Caco-2 (cell line): ENCODE results near the gene SHLD1. TPM values are rescaled to one million over a fixed set of nuclear protein-coding genes. Genes with fewer than 3 reads are reported as not detected.

ENCODE experiments used
- BruUV-seq: library from RNA; stranded (reverse); fragments of 400-500 nt; replicated peaks from 2 replicates; lab custom pipeline; 2021; lab: Mats Ljungman, UMichigan
- CTCF ChIA-PET: fragments of 300-600 bp; sonication (Branson Sonifier 250); formaldehyde crosslinking; loops from one replicate; lab custom pipeline; 2022; ENCODE audit warnings: antibody characterized with exemption; lab: Charles Lee
- POLR2A ChIA-PET: fragments of 300-600 bp; sonication (Branson Sonifier 250); formaldehyde crosslinking; loops from one replicate; lab custom pipeline; 2022; ENCODE audit warnings: antibody characterized with exemption; lab: Charles Lee
- DNase-seq, 2 experiments: peaks; one replicate each; pipeline versions ENCODE4 v3.0.0 to v3.0.0-alpha.2; 2020 to 2022
- H3K27me3 ChIP-seq: replicated peaks from 2 replicates; pipeline ENCODE4 v1.6.0; 2011; ENCODE audit warnings: low read length; ENCODE audit not compliant: control insufficient read depth, insufficient read depth
- H3K36me3 ChIP-seq: 2 replicates; pipeline ENCODE4 v1.5.1; 2011; ENCODE audit warnings: low read length; ENCODE audit not compliant: control insufficient read depth, insufficient read depth
- H3K4me1 ChIP-seq: fragments of 250-450 bp; sonication (Bioruptor Pico); 2 replicates; pipeline ENCODE4 v1.5.1; 2020; ENCODE audit warnings: mild to moderate bottlenecking
- H3K4me3 ChIP-seq: 2 replicates; pipeline ENCODE4 v1.5.1; 2011; ENCODE audit warnings: low read depth, mild to moderate bottlenecking, control low read depth, low read length
- H3K9me3 ChIP-seq: fragments of 250-450 bp; sonication (Bioruptor Pico); 2 replicates; pipeline ENCODE4 v1.5.1; 2020; ENCODE audit warnings: mild to moderate bottlenecking, moderate library complexity
- H3K27ac Mint-ChIP-seq: one replicate; pipeline ENCODE4 v1.8.0; 2022; ENCODE audit warnings: mixed read lengths; ENCODE audit not compliant: unreplicated experiment
- H3K27me3 Mint-ChIP-seq: one replicate; pipeline ENCODE4 v1.8.0; 2022; ENCODE audit warnings: mixed read lengths; ENCODE audit not compliant: insufficient read depth, unreplicated experiment
- H3K36me3 Mint-ChIP-seq: one replicate; pipeline ENCODE4 v1.8.0; 2022; ENCODE audit warnings: mild to moderate bottlenecking, mixed read lengths; ENCODE audit not compliant: insufficient read depth, unreplicated experiment
- H3K4me1 Mint-ChIP-seq: one replicate; pipeline ENCODE4 v1.8.0; 2022; ENCODE audit warnings: low read depth, mixed read lengths; ENCODE audit not compliant: unreplicated experiment
- H3K4me3 Mint-ChIP-seq: one replicate; pipeline ENCODE4 v1.8.0; 2022; ENCODE audit warnings: mild to moderate bottlenecking, moderate library complexity, mixed read lengths; ENCODE audit not compliant: unreplicated experiment
- H3K9me3 Mint-ChIP-seq: one replicate; pipeline ENCODE4 v1.8.0; 2022; ENCODE audit warnings: mixed read lengths; ENCODE audit not compliant: unreplicated experiment
- CTCF ChIP-seq, 2 experiments: fragments of 200-600 bp in 1 of 2; IDR thresholded peaks; 1 replicate in 1 of 2; 2 replicates in 1 of 2; pipeline versions ENCODE4 v1.5.1 to v1.8.0; 2011 to 2022; ENCODE audit warnings: antibody characterized with exemption in 1 of 2, control low read depth in 1 of 2, inconsistent platforms in 1 of 2, low read depth in 1 of 2, low read length in 1 of 2, mild to moderate bottlenecking in 1 of 2, moderate library complexity in 1 of 2; ENCODE audit not compliant: insufficient read depth in 1 of 2, severe bottlenecking in 1 of 2, unreplicated experiment in 1 of 2
- intact Hi-C: fragments of 100-400 bp; cut with micrococcal nuclease; formaldehyde crosslinking; loops from one replicate; pipeline ENCODE4 v1.10.0; 2022; ENCODE audit not compliant: unreplicated experiment
- total RNA-seq: library from RNA; stranded (reverse); gene quantifications from 2 replicates; pipeline ENCODE4 v1.2.3, GENCODE V29; 2022

The SHLD1 gene
- total RNA-seq, 1 experiment from 2014 or later, result 4.8 TPM

GRCh38 chr20:5809495-5809894 lies 59.3 kb downstream of the SHLD1 start:
- no TSS peak for BruUV-seq
- H3K4me1 Mint-ChIP-seq, result no peaks in the 10 kb centered on the region
- POLR2A ChIA-PET, result no interaction called here

GRCh38 chr20:5810800-5811422 lies 60.7 kb downstream of the SHLD1 start:
- no peak overlapping the region for H3K4me3 ChIP-seq

More at GRCh38 chr20:5809495-5809894, 59.3 kb downstream of the SHLD1 start:
- Mint-ChIP-seq H3K36me3 (peaks cover 5% of the 10 kb centered on the region), H3K4me3 (no peak overlapping the region), H3K27me3 (no peaks in the 10 kb centered on the region), H3K27ac (no peak overlapping the region), H3K9me3 (no peaks in the 10 kb centered on the region)
- H3K36me3 ChIP-seq, result no peaks in the 10 kb centered on the region
- no peak for DNase-seq
- H3K27me3 ChIP-seq, result no peaks in the 10 kb centered on the region
- peaks cover 7% of the 10 kb centered on the region; the same call in 1 of the 2 replicates for H3K4me1 ChIP-seq
- TF ChIP-seq CTCF (IDR thresholded peaks at IDR 0.05; ENCODE audit: insufficient read depth in 1 of 2, low read depth in 1 of 2, low read length in 1 of 2, severe bottlenecking in 1 of 2, unreplicated experiment in 1 of 2), result peak in 1 of 2 experiments; percentile 18
- H3K9me3 ChIP-seq, result no peaks in the 10 kb centered on the region
- intact Hi-C loops, result loop anchor here (5.0 kb wide), 1 partner anchor 123 kb away; no protein-coding TSS in a partner anchor
- no peak overlapping the region for H3K4me3 ChIP-seq
- CTCF ChIA-PET, result no interaction called here

GRCh38 chr20:5811746-5812145 lies 61.5 kb downstream of the SHLD1 start:
- Mint-ChIP-seq H3K27me3 (no peaks in the 10 kb centered on the region), H3K9me3 (no peaks in the 10 kb centered on the region), H3K27ac (no peak overlapping the region), H3K36me3 (peaks cover 5% of the 10 kb centered on the region), H3K4me1 (no peaks in the 10 kb centered on the region), H3K4me3 (no peak overlapping the region)
- no peak for TF ChIP-seq CTCF (IDR thresholded peaks at IDR 0.05; ENCODE audit: insufficient read depth in 1 of 2, low read depth in 1 of 2, low read length in 1 of 2, severe bottlenecking in 1 of 2, unreplicated experiment in 1 of 2)
- DNase-seq, result no peak
- intact Hi-C loops, result no loop called here
- POLR2A ChIA-PET, result no interaction called here
- H3K9me3 ChIP-seq, result no peaks in the 10 kb centered on the region
- BruUV-seq, result no TSS peak
- no peaks in the 10 kb centered on the region for H3K36me3 ChIP-seq
- H3K4me3 ChIP-seq, result no peak overlapping the region
- no peaks in the 10 kb centered on the region for H3K4me1 ChIP-seq
- CTCF ChIA-PET, result no interaction called here
- H3K27me3 ChIP-seq, result no peaks in the 10 kb centered on the region

More at GRCh38 chr20:5810800-5811422, 60.7 kb downstream of the SHLD1 start:
- Histone ChIP-seq H3K36me3 (no peaks in the 10 kb centered on the region), H3K27me3 (no peaks in the 10 kb centered on the region), H3K9me3 (no peaks in the 10 kb centered on the region), H3K4me1 (no peaks in the 10 kb centered on the region)
- POLR2A ChIA-PET, result no interaction called here
- no peak for TF ChIP-seq CTCF (IDR thresholded peaks at IDR 0.05; ENCODE audit: insufficient read depth in 1 of 2, low read depth in 1 of 2, low read length in 1 of 2, severe bottlenecking in 1 of 2, unreplicated experiment in 1 of 2)
- H3K4me3 Mint-ChIP-seq, result no peak overlapping the region
- intact Hi-C loops, result no loop called here
- DNase-seq, result no peak
- H3K36me3 Mint-ChIP-seq, result peaks cover 5% of the 10 kb centered on the region
- H3K27me3 Mint-ChIP-seq, result no peaks in the 10 kb centered on the region
- no TSS peak for BruUV-seq
- CTCF ChIA-PET, result no interaction called here
- H3K27ac Mint-ChIP-seq, result no peak overlapping the region
- H3K4me1 Mint-ChIP-seq, result no peaks in the 10 kb centered on the region
- H3K9me3 Mint-ChIP-seq, result no peaks in the 10 kb centered on the region
